Fibroblast of lung (primary cell): ENCODE measurements around the gene CDH26. TPM values are rescaled to one million over a fixed set of nuclear protein-coding genes. Genes with fewer than 3 reads are reported as not detected.

Experiments used
- DNase-seq, 2 donors: peaks; one replicate each; pipeline versions ENCODE4 v3.0.0 to v3.0.0-alpha.2; 2010; ENCODE audit warnings: low read depth in 2 of 2
- H2AFZ ChIP-seq: 2 replicates; pipeline ENCODE4 v1.5.1; 2012; ENCODE audit warnings: low read length, control low read depth, inconsistent platforms
- H3K27ac ChIP-seq: 2 replicates; pipeline ENCODE4 v1.5.1; 2011; ENCODE audit warnings: low read length, control low read depth; ENCODE audit not compliant: insufficient read depth
- H3K27me3 ChIP-seq: 2 replicates; pipeline ENCODE4 v1.5.1; 2011; ENCODE audit warnings: mild to moderate bottlenecking, low read length; ENCODE audit not compliant: control insufficient read depth, insufficient read depth
- H3K36me3 ChIP-seq: 2 replicates; pipeline ENCODE4 v1.5.1; 2011; ENCODE audit warnings: low read length; ENCODE audit not compliant: control insufficient read depth, insufficient read depth
- H3K4me1 ChIP-seq: 2 replicates; pipeline ENCODE4 v1.5.1; 2011; ENCODE audit warnings: low read length; ENCODE audit not compliant: control insufficient read depth, insufficient read depth; ENCODE audit errors: extremely low read depth
- H3K4me2 ChIP-seq: 2 replicates; pipeline ENCODE4 v1.5.1; 2011; ENCODE audit warnings: low read length, control low read depth; ENCODE audit not compliant: insufficient read depth; ENCODE audit errors: extremely low read depth
- H3K4me3 ChIP-seq, 4 experiments: fragments of 200-600 bp in 1 of 4; sonication (generic) in 1 of 4; replicated peaks in 1 of 4; 2 replicates each; pipeline ENCODE4 v1.5.1; 2011 to 2016; ENCODE audit warnings: low read length in 4 of 4, low read depth in 3 of 4, mild to moderate bottlenecking in 3 of 4, control low read depth in 2 of 4, inconsistent platforms in 1 of 4, mixed read lengths in 1 of 4; ENCODE audit not compliant: insufficient read depth in 1 of 4; ENCODE audit errors: control extremely low read depth in 1 of 4
- H3K79me2 ChIP-seq: 2 replicates; pipeline ENCODE4 v1.5.1; 2012; ENCODE audit warnings: mild to moderate bottlenecking, low read length, inconsistent platforms; ENCODE audit not compliant: control insufficient read depth, insufficient read depth
- H3K9ac ChIP-seq: 2 replicates; pipeline ENCODE4 v1.5.1; 2011; ENCODE audit warnings: mild to moderate bottlenecking, low read length, control low read depth; ENCODE audit not compliant: insufficient read depth
- H3K9me3 ChIP-seq: 2 replicates; pipeline ENCODE4 v1.5.1; 2012; ENCODE audit warnings: low read depth, low read length; ENCODE audit not compliant: control insufficient read depth, insufficient read depth
- H4K20me1 ChIP-seq: 2 replicates; pipeline ENCODE4 v1.5.1; 2011; ENCODE audit warnings: low read length; ENCODE audit not compliant: control insufficient read depth, insufficient read depth; ENCODE audit errors: extremely low read depth
- CTCF ChIP-seq, 2 donors: IDR thresholded peaks in 1 of 2; conservative IDR thresholded peaks in 1 of 2; 1 replicate in 1 of 2; 2 replicates in 1 of 2; pipeline ENCODE4 v1.5.1; 2011 to 2012; ENCODE audit warnings: low read length in 2 of 2, control low read depth in 1 of 2, inconsistent platforms in 1 of 2, low read depth in 1 of 2, mild to moderate bottlenecking in 1 of 2
- EZH2 ChIP-seq: IDR thresholded peaks from 2 replicates; pipeline ENCODE4 v1.5.1; 2012; ENCODE audit warnings: low read length, control low read depth, mild to moderate bottlenecking; ENCODE audit errors: missing control alignments
- polyA plus RNA-seq, 2 donors: library from polyadenylated mRNA; depleted of rRNA in 1 of 2; stranded (reverse) in 1 of 2; unstranded in 1 of 2; fragments of >200 nt; gene quantifications; 2 replicates each; pipeline ENCODE4 v1.2.1, GENCODE V29; 2011 to 2012; ENCODE audit warnings: missing spikeins in 1 of 2
- total RNA-seq: library from RNA; depleted of rRNA; stranded (reverse); fragments of >200 nt; gene quantifications from 2 replicates; pipeline ENCODE4 v1.2.1, GENCODE V29; 2014

Gene CDH26
- total and polyA plus RNA-seq, 2 donors (not counting 1 experiment from before 2014, with no cell fraction given), result 0.12 to 0.50 TPM

GRCh38 chr20:59912609-59913008 lies 45.6 kb upstream of the CDH26 start:
- H4K20me1 ChIP-seq, result no peaks in the 10 kb centered on the region
- H3K4me2 ChIP-seq, result no peak overlapping the region
- H3K79me2 ChIP-seq, result no peaks in the 10 kb centered on the region
- no peaks in the 10 kb centered on the region for H3K36me3 ChIP-seq
- H3K27ac ChIP-seq, result no peak overlapping the region
- no peaks in the 10 kb centered on the region for H3K9me3 ChIP-seq
- no peak overlapping the region for H3K4me3 ChIP-seq
- no peaks in the 10 kb centered on the region for H3K4me1 ChIP-seq
- no peak overlapping the region for H3K9ac ChIP-seq
- H3K27me3 ChIP-seq, result no peaks in the 10 kb centered on the region
- no peak overlapping the region for H2AFZ ChIP-seq
- no peak for DNase-seq
- TF ChIP-seq EZH2 (no peak), CTCF (conservative IDR thresholded peaks at IDR 0.05 in 1 of 2, IDR thresholded peaks at IDR 0.05 in 1 of 2; ENCODE audit: low read depth in 1 of 2, low read length in 2 of 2) (no peak)

- no peak overlapping the region for H3K27ac ChIP-seq
- TF ChIP-seq EZH2 (no peak), CTCF (conservative IDR thresholded peaks at IDR 0.05 in 1 of 2, IDR thresholded peaks at IDR 0.05 in 1 of 2; ENCODE audit: low read depth in 1 of 2, low read length in 2 of 2) (no peak)
- H3K9me3 ChIP-seq, result no peaks in the 10 kb centered on the region
- H3K9ac ChIP-seq, result no peak overlapping the region
- H3K36me3 ChIP-seq, result no peaks in the 10 kb centered on the region
- H3K4me1 ChIP-seq, result no peaks in the 10 kb centered on the region
- H3K27me3 ChIP-seq, result no peaks in the 10 kb centered on the region
- DNase-seq, result no peak
- H3K4me2 ChIP-seq, result no peak overlapping the region
- H4K20me1 ChIP-seq, result no peaks in the 10 kb centered on the region
- no peak overlapping the region for H2AFZ ChIP-seq
- no peaks in the 10 kb centered on the region for H3K79me2 ChIP-seq
- H3K4me3 ChIP-seq, result no peak overlapping the region
Measured at GRCh38 chr20:59920944-59921343, 37.3 kb upstream of the CDH26 start.

- Histone ChIP-seq H3K4me2 (no peak overlapping the region), H3K27me3 (no peaks in the 10 kb centered on the region), H3K27ac (no peak overlapping the region), H3K36me3 (no peaks in the 10 kb centered on the region), H3K9ac (no peak overlapping the region), H3K9me3 (no peaks in the 10 kb centered on the region), H3K4me3 (no peak overlapping the region), H3K4me1 (no peaks in the 10 kb centered on the region), H3K79me2 (no peaks in the 10 kb centered on the region), H2AFZ (no peak overlapping the region), H4K20me1 (no peaks in the 10 kb centered on the region)
- no peak for TF ChIP-seq EZH2
- no peak for TF ChIP-seq CTCF (conservative IDR thresholded peaks at IDR 0.05 in 1 of 2, IDR thresholded peaks at IDR 0.05 in 1 of 2; ENCODE audit: low read depth in 1 of 2, low read length in 2 of 2)
- DNase-seq, result no peak
Measured at GRCh38 chr20:59923514-59923913, 34.7 kb upstream of the CDH26 start.
